CD4-positive, CD25-positive, alpha-beta regulatory T cell (primary cell): Measurements from ENCODE around the gene SLC9A3. TPM values are rescaled to one million over a fixed set of nuclear protein-coding genes. Genes with fewer than 3 reads are reported as not detected.

Source experiments
- ATAC-seq, 2 donors: fragments of 150-1000 bp; cut with Tn5 transposase; one replicate each; pipeline ENCODE4 v1.10.0; 2021; ENCODE audit warnings: low read depth in 2 of 2, moderate number of reproducible peaks in 2 of 2, moderate library complexity in 1 of 2
- DNase-seq, 3 donors: peaks; one replicate each; pipeline versions ENCODE4 v3.0.0 to v3.0.0-alpha.2; 2012 to 2022; ENCODE audit warnings: mixed read lengths in 1 of 3
- H3K27ac ChIP-seq: one replicate; pipeline ENCODE4 v1.7.0; 2013; ENCODE audit warnings: mild to moderate bottlenecking, low read length; ENCODE audit not compliant: insufficient read depth, poor library complexity, severe bottlenecking
- H3K27me3 ChIP-seq: one replicate; pipeline ENCODE4 v1.7.0; 2013; ENCODE audit warnings: low read length; ENCODE audit not compliant: control insufficient read depth, insufficient read depth
- H3K36me3 ChIP-seq: one replicate; pipeline ENCODE4 v1.7.0; 2013; ENCODE audit warnings: mild to moderate bottlenecking, low read length, moderate library complexity; ENCODE audit not compliant: control insufficient read depth, insufficient read depth
- H3K4me1 ChIP-seq: 2 replicates; pipeline ENCODE4 v1.7.0; 2013; ENCODE audit warnings: mild to moderate bottlenecking, low read length; ENCODE audit not compliant: insufficient read depth, control insufficient read depth, poor library complexity, severe bottlenecking
- H3K4me3 ChIP-seq: one replicate; pipeline ENCODE4 v1.7.0; 2013; ENCODE audit warnings: low read depth, mild to moderate bottlenecking, low read length, moderate library complexity
- H3K9me3 ChIP-seq, 2 experiments: 1 replicate in 1 of 2; 2 replicates in 1 of 2; pipeline ENCODE4 v1.7.0; 2013; ENCODE audit warnings: low read length in 2 of 2, mild to moderate bottlenecking in 1 of 2, moderate library complexity in 1 of 2; ENCODE audit not compliant: control insufficient read depth in 2 of 2
- H3K27ac Mint-ChIP-seq, 3 donors: one replicate each; pipeline ENCODE4 v1.8.0; 2020 to 2022; ENCODE audit warnings: mild to moderate bottlenecking in 3 of 3, mixed read lengths in 3 of 3, moderate library complexity in 2 of 3
- H3K27me3 Mint-ChIP-seq: one replicate; pipeline ENCODE4 v1.8.0; 2022; ENCODE audit warnings: mild to moderate bottlenecking, mixed read lengths
- H3K36me3 Mint-ChIP-seq: one replicate; pipeline ENCODE4 v1.8.0; 2020; ENCODE audit warnings: mixed read lengths
- H3K4me1 Mint-ChIP-seq, 4 donors: one replicate each; pipeline ENCODE4 v1.8.0; 2020 to 2022; ENCODE audit warnings: mixed read lengths in 4 of 4, mild to moderate bottlenecking in 1 of 4
- H3K4me3 Mint-ChIP-seq, 4 donors: one replicate each; pipeline ENCODE4 v1.8.0; 2020 to 2022; ENCODE audit warnings: mild to moderate bottlenecking in 4 of 4, mixed read lengths in 4 of 4, moderate library complexity in 3 of 4
- H3K9me3 Mint-ChIP-seq, 7 donors: one replicate each; pipeline ENCODE4 v1.8.0; 2020 to 2022; ENCODE audit warnings: mixed read lengths in 7 of 7, mild to moderate bottlenecking in 3 of 7, moderate library complexity in 2 of 7
- polyA plus RNA-seq, 4 donors: library from polyadenylated mRNA; unstranded; fragments of 300-500 nt; fragmentation: Illumina TruSeq; gene quantifications; one replicate each; pipeline ENCODE4 v1.2.3, GENCODE V29; 2021
- total RNA-seq: library from RNA; stranded (reverse); gene quantifications from one replicate; pipeline ENCODE4 v1.2.3, GENCODE V29; 2022

SLC9A3 gene
- total and polyA plus RNA-seq, 5 donors from 2014 or later, result 2.0 to 3.1 (median 2.8) TPM

DNA sequence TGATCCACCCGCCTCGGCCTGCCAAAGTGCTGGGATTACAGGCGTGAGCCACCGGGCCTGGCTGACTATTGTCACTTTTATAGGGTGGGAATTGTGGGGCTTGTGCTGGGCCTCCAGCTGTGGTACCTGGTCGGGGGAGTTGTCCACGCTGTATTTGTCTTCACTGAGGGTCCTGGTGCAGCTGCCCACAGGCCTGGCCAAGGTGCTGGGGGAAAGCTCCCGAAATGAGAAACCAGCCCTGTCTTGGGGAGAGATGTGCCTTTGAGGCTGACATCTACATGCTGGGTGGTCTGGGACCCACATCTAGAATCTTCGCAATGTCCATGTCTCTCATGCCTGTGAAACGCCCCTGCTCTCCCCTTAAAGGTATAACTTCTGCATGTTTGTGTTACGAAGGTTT is 78.7 kb downstream of the SLC9A3 start:
- Histone ChIP-seq H3K9me3 (no peaks in the 10 kb centered on the region), H3K4me3 (no peak overlapping the region), H3K4me1 (peaks cover 18% of the 10 kb centered on the region), H3K36me3 (peaks cover 43% of the 10 kb centered on the region), H3K27ac (no peak overlapping the region), H3K27me3 (no peaks in the 10 kb centered on the region)
- H3K4me3 Mint-ChIP-seq, result peak overlapping the region; percentile 21 to 62 (median 32)
- H3K9me3 Mint-ChIP-seq, result no peaks in the 10 kb centered on the region
- H3K4me1 Mint-ChIP-seq, result peaks cover 24 to 63% (median 27%) of the 10 kb centered on the region in 4 donors
- H3K36me3 Mint-ChIP-seq, result peaks cover 40% of the 10 kb centered on the region
- DNase-seq (no peak), ATAC-seq (no peak)
- H3K27ac Mint-ChIP-seq, result peak overlapping the region in 1 of 3 donors; percentile 74
- H3K27me3 Mint-ChIP-seq, result no peaks in the 10 kb centered on the region

GRCh38 chr5:444226-444625 is 80.0 kb downstream of the SLC9A3 start:
- Histone ChIP-seq H3K36me3 (peaks cover 31% of the 10 kb centered on the region), H3K27me3 (no peaks in the 10 kb centered on the region), H3K27ac (peak overlapping the region; percentile 77), H3K4me3 (peak overlapping the region; percentile 66), H3K9me3 (no peaks in the 10 kb centered on the region), H3K4me1 (peaks cover 18% of the 10 kb centered on the region)
- H3K27me3 Mint-ChIP-seq, result no peaks in the 10 kb centered on the region
- peak overlapping the region in 2 of 3 donors; percentile 70 to 85 for H3K27ac Mint-ChIP-seq
- H3K36me3 Mint-ChIP-seq, result peaks cover 28% of the 10 kb centered on the region
- DNase-seq (no peak), ATAC-seq (no peak)
- no peaks in the 10 kb centered on the region for H3K9me3 Mint-ChIP-seq
- H3K4me1 Mint-ChIP-seq, result peaks cover 17 to 55% (median 22%) of the 10 kb centered on the region in 4 donors
- H3K4me3 Mint-ChIP-seq, result peak overlapping the region; percentile 87 to 96 (median 92)

DNA sequence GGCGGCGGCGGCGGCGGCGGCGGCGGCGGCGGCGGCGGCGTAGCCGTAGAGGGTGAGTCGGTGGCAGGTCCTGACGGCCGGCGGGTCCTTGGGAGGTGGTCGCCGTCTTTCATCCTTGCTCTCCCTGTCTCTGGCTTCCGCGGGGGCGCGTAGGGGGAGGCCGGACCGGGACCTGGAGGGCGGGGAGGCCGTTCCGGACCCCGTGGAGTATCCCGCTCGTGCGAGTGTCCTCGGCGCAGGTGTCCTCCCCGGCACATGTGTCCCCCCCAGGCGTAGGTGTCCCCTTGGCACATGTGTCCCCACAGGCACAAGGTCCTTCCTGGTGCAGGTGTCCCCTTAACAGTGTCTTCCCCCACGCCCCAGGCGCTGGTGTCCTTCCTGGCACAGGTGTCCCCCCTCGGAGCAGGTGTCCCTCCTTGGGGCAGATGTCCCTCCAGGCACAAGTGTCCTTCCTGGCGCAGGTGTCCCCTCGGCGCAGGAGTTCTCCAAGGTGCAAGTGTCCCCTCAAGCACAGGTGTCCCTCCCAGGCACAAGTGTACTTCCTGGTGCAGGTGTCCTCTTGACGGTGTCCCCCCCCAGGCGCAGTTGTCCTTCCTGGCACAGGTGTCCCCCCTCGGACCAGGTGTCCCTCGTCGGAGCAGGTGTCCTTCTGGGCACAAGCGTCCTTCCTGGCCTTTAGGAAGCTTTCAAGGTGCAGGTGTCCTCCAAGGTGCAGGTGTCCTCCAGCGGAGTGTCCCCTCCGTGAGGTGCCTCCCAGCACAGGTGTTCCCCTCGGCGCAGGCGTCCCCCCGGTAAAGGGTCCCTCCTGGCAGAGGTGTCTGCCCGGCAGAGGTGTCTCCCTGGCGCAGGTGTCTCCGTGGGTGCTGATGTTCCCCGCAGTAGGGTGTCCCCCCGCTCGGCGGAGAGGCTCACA is 80.8 kb downstream of the SLC9A3 start:
- H3K4me1 ChIP-seq, result peaks cover 18% of the 10 kb centered on the region
- ATAC-seq (peak; percentile 17 to 40), DNase-seq (peak in 1 of 3 donors; percentile 62)
- peak overlapping the region; percentile 89 to 96 (median 96) for H3K4me3 Mint-ChIP-seq
- H3K27ac Mint-ChIP-seq, result peak overlapping the region; percentile 67 to 85 (median 76)
- peaks cover 20% of the 10 kb centered on the region for H3K36me3 Mint-ChIP-seq
- H3K36me3 ChIP-seq, result peaks cover 24% of the 10 kb centered on the region
- no peaks in the 10 kb centered on the region for H3K27me3 ChIP-seq
- H3K4me1 Mint-ChIP-seq, result peaks cover 11 to 48% (median 22%) of the 10 kb centered on the region in 4 donors
- H3K9me3 Mint-ChIP-seq, result peaks cover 0 to 1% (median 0%) of the 10 kb centered on the region in 7 donors
- H3K4me3 ChIP-seq, result peak overlapping the region; percentile 66
- H3K9me3 ChIP-seq, result no peaks in the 10 kb centered on the region
- H3K27ac ChIP-seq, result peak overlapping the region; percentile 77
- H3K27me3 Mint-ChIP-seq, result no peaks in the 10 kb centered on the region

- Histone ChIP-seq H3K27ac (peak within 1 kb of the TSS; percentile 77), H3K27me3 (no peaks in the 10 kb centered on the region), H3K4me3 (peak within 1 kb of the TSS; percentile 69), H3K36me3 (peaks cover 15% of the 10 kb centered on the region), H3K9me3 (no peaks in the 10 kb centered on the region), H3K4me1 (peaks cover 18% of the 10 kb centered on the region)
- Mint-ChIP-seq H3K27me3 (no peaks in the 10 kb centered on the region), H3K27ac (peak within 1 kb of the TSS; percentile 91 to 98 (median 97)), H3K4me1 (peaks cover 11 to 45% (median 22%) of the 10 kb centered on the region in 4 donors), H3K36me3 (peaks cover 17% of the 10 kb centered on the region), H3K4me3 (peak within 1 kb of the TSS; percentile 92 to 96 (median 96)), H3K9me3 (peaks cover 0 to 1% (median 0%) of the 10 kb centered on the region in 7 donors)
- DNase-seq, result peak; percentile 66 to 87 (median 76)
- peak; percentile 85 for ATAC-seq
Measured at GRCh38 chr5:442335-443238, 81.7 kb downstream of the SLC9A3 start, which contains the start of gene EXOC3. Gene EXOC3 (plus strand): TSS chr5:443176. CDS start chr5:446206, 3,030 bp downstream.

GRCh38 chr5:441996-442334 is 82.3 kb downstream of the SLC9A3 start:
- H3K27ac ChIP-seq, result no peak overlapping the region
- no peaks in the 10 kb centered on the region for H3K27me3 ChIP-seq
- no peaks in the 10 kb centered on the region for H3K9me3 ChIP-seq
- Mint-ChIP-seq H3K27me3 (no peaks in the 10 kb centered on the region), H3K36me3 (peaks cover 16% of the 10 kb centered on the region), H3K4me3 (peak overlapping the region; percentile 92 to 96 (median 96)), H3K9me3 (peaks cover 0 to 1% (median 0%) of the 10 kb centered on the region in 7 donors), H3K27ac (peak overlapping the region; percentile 65 to 86 (median 69)), H3K4me1 (peaks cover 11 to 44% (median 21%) of the 10 kb centered on the region in 4 donors)
- no peak for DNase-seq
- peaks cover 8% of the 10 kb centered on the region for H3K36me3 ChIP-seq
- H3K4me1 ChIP-seq, result peaks cover 18% of the 10 kb centered on the region
- peak overlapping the region; percentile 69 for H3K4me3 ChIP-seq
- no peak for ATAC-seq

DNA sequence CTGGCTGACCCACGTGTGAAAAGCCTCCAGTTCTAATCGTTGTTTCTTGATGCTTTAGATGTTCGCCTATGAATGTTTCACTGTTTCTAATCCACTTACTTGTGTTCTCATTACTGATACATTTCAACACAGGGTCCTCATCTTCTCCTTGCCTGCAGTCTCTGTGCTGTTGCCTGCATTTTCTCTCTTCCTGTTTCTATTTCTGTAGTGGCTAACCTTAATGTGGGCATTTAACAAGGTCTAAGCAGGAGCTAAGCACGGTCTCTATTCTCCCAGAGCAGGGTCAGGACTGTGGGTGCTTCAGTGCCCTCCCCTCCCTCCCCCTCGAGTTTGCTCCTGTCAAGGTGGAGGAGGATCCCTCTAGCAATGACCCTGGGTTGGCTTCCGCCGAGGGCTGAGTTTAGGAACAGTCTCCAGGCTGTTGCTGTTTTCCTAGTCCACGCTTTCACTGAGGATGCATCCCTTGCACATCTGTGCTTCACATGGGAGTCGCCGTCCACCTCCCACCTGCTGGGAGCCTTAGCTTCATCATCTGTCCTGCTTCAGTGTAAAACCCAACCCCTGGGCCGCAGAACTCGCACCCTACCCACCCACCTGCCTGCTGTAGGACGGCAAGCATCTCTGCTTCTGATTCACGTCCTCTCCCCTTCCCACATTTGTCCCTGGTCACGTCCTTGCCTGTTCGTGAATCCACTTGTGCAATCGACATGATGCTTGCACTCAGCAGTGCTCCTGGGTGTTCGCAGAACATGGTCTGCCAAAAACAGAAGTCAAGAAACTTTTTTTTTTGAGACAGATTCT is 83.6 kb downstream of the SLC9A3 start:
- peaks cover 0 to 1% (median 0%) of the 10 kb centered on the region in 7 donors for H3K9me3 Mint-ChIP-seq
- no peaks in the 10 kb centered on the region for H3K27me3 ChIP-seq
- no peak overlapping the region for H3K4me3 ChIP-seq
- H3K27ac Mint-ChIP-seq, result no peak overlapping the region
- no peaks in the 10 kb centered on the region for H3K9me3 ChIP-seq
- peaks cover 18% of the 10 kb centered on the region for H3K4me1 ChIP-seq
- no peak overlapping the region for H3K27ac ChIP-seq
- peak overlapping the region in 3 of 4 donors; percentile 26 to 72 (median 31) for H3K4me3 Mint-ChIP-seq
- DNase-seq, result no peak
- no peaks in the 10 kb centered on the region for H3K36me3 ChIP-seq
- no peaks in the 10 kb centered on the region for H3K27me3 Mint-ChIP-seq
- peaks cover 6 to 35% (median 16%) of the 10 kb centered on the region in 4 donors for H3K4me1 Mint-ChIP-seq
- H3K36me3 Mint-ChIP-seq, result peaks cover 8% of the 10 kb centered on the region
- ATAC-seq, result no peak
